ENCODE measurements around the gene KLHL30. TPM values are rescaled to one million over a fixed set of nuclear protein-coding genes. Genes with fewer than 3 reads are reported as not detected.

KLHL30 gene
- total RNA-seq, 1 experiment from 2014 or later, result 0.64 TPM

- Mint-ChIP-seq H3K4me3 (ENCODE audit: low read depth, unreplicated experiment) (no peak overlapping the region), H3K9me3 (ENCODE audit: low read depth, unreplicated experiment) (no peaks in the 10 kb centered on the region), H3K27ac (ENCODE audit: unreplicated experiment) (no peak overlapping the region), H3K36me3 (ENCODE audit: insufficient read depth, unreplicated experiment) (no peaks in the 10 kb centered on the region), H3K4me1 (ENCODE audit: low read depth, unreplicated experiment) (no peaks in the 10 kb centered on the region), H3K27me3 (ENCODE audit: unreplicated experiment) (peaks cover 19% of the 10 kb centered on the region)
- CTCF ChIA-PET, result no interaction called here
- TF ChIP-seq CTCF (IDR thresholded peaks at IDR 0.05; ENCODE audit: unreplicated experiment), result no peak
- no TSS peak for BruUV-seq (replicated peaks)
- DNase-seq, result no peak
- intact Hi-C loops (cut with micrococcal nuclease; ENCODE audit: unreplicated experiment), result no loop called here
Measured at GRCh38 chr2:238123218-238123971, 15.1 kb upstream of the KLHL30 start.

- no TSS peak for BruUV-seq (replicated peaks)
- CTCF ChIA-PET, result no interaction called here
- DNase-seq, result no peak
- H3K4me1 Mint-ChIP-seq (ENCODE audit: low read depth, unreplicated experiment), result no peaks in the 10 kb centered on the region
- no peak overlapping the region for H3K4me3 Mint-ChIP-seq (ENCODE audit: low read depth, unreplicated experiment)
- intact Hi-C loops (cut with micrococcal nuclease; ENCODE audit: unreplicated experiment), result no loop called here
- TF ChIP-seq CTCF (IDR thresholded peaks at IDR 0.05; ENCODE audit: unreplicated experiment), result no peak
- H3K36me3 Mint-ChIP-seq (ENCODE audit: insufficient read depth, unreplicated experiment), result no peaks in the 10 kb centered on the region
- peaks cover 13% of the 10 kb centered on the region for H3K27me3 Mint-ChIP-seq (ENCODE audit: unreplicated experiment)
- no peak overlapping the region for H3K27ac Mint-ChIP-seq (ENCODE audit: unreplicated experiment)
- no peaks in the 10 kb centered on the region for H3K9me3 Mint-ChIP-seq (ENCODE audit: low read depth, unreplicated experiment)
Measured at GRCh38 chr2:238123991-238124470, 14.4 kb upstream of the KLHL30 start.

- H3K9me3 Mint-ChIP-seq (ENCODE audit: low read depth, unreplicated experiment), result no peaks in the 10 kb centered on the region
- no peak overlapping the region for H3K4me3 Mint-ChIP-seq (ENCODE audit: low read depth, unreplicated experiment)
- no peak for TF ChIP-seq CTCF (IDR thresholded peaks at IDR 0.05; ENCODE audit: unreplicated experiment)
- CTCF ChIA-PET, result no interaction called here
- H3K4me1 Mint-ChIP-seq (ENCODE audit: low read depth, unreplicated experiment), result no peaks in the 10 kb centered on the region
- no peak overlapping the region for H3K27ac Mint-ChIP-seq (ENCODE audit: unreplicated experiment)
- H3K27me3 Mint-ChIP-seq (ENCODE audit: unreplicated experiment), result peaks cover 7% of the 10 kb centered on the region
- H3K36me3 Mint-ChIP-seq (ENCODE audit: insufficient read depth, unreplicated experiment), result no peaks in the 10 kb centered on the region
- intact Hi-C loops (cut with micrococcal nuclease; ENCODE audit: unreplicated experiment), result no loop called here
- BruUV-seq (replicated peaks), result no TSS peak
- DNase-seq, result no peak
Measured at GRCh38 chr2:238124488-238125126, 13.9 kb upstream of the KLHL30 start.

DNA sequence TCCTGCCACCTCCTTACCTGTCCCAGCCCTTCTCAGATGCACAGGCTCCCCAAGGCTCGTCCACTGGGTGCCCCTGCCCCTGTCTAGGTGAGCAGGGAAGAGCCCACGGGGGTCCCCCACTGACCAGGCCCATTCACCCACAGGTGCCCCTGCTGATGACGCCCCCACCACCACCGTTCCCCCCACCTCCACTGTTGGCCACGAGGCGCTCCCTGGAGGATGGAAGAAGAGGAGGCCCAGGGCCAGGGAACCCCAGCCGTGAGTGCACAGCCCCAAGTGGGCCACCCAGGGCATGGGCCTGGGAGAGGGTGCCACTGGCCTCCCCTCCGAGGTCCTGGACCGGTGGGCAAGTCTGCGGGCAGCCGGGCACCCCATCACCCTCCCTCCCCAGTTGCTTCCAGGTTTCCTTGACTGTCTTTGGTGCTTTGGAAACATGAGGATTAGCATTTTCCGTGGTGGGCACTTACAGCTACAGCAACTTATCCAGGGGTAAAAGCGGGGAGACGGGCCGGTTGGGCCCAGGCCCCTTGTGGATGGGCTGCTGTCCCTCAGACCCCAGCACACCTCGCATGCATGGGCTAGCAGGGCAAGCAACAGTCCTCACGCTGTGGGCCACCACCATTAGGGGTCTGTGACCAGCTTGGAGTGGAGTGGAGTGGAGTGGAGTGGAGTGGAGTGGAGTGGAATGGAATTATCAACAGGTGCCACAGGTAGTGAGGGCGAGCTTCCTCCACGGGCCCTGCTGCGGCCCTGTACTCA, 13.2 kb upstream of the KLHL30 start:
- CTCF ChIA-PET, result no interaction called here
- no peaks in the 10 kb centered on the region for H3K27me3 Mint-ChIP-seq (ENCODE audit: unreplicated experiment)
- H3K4me3 Mint-ChIP-seq (ENCODE audit: low read depth, unreplicated experiment), result no peak overlapping the region
- no TSS peak for BruUV-seq (replicated peaks)
- DNase-seq, result no peak
- no peak overlapping the region for H3K27ac Mint-ChIP-seq (ENCODE audit: unreplicated experiment)
- TF ChIP-seq CTCF (IDR thresholded peaks at IDR 0.05; ENCODE audit: unreplicated experiment), result no peak
- H3K9me3 Mint-ChIP-seq (ENCODE audit: low read depth, unreplicated experiment), result no peaks in the 10 kb centered on the region
- no peaks in the 10 kb centered on the region for H3K36me3 Mint-ChIP-seq (ENCODE audit: insufficient read depth, unreplicated experiment)
- no peaks in the 10 kb centered on the region for H3K4me1 Mint-ChIP-seq (ENCODE audit: low read depth, unreplicated experiment)
- intact Hi-C loops (cut with micrococcal nuclease; ENCODE audit: unreplicated experiment), result no loop called here
